ENCODE data around the gene MTCL1. TPM values are rescaled to one million over a fixed set of nuclear protein-coding genes. Genes with fewer than 3 reads are reported as not detected.

MTCL1 gene
- total RNA-seq, 2 donors from 2014 or later, result 15.3 to 27.7 TPM

DNA sequence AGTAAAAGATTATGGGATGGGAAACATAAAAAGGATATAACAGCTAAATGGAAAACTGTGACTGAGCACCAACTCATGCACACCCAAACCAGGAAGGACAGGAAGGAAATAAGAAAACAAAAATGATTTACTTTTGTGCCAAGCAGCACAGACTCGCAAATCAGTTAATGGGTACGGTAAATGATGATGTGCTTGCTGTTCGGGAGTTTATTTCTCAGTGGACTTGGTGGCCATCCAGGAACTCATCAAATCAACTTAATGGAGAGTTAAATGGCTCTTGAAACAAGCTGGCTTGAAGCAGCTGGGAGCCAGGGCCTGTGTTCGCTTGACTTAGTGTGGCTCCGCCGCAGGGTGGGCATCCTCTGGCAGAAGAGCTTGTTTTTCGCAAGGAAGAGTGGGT, 36.2 kb downstream of the MTCL1 start:
- TF ChIP-seq, protein P1, sequence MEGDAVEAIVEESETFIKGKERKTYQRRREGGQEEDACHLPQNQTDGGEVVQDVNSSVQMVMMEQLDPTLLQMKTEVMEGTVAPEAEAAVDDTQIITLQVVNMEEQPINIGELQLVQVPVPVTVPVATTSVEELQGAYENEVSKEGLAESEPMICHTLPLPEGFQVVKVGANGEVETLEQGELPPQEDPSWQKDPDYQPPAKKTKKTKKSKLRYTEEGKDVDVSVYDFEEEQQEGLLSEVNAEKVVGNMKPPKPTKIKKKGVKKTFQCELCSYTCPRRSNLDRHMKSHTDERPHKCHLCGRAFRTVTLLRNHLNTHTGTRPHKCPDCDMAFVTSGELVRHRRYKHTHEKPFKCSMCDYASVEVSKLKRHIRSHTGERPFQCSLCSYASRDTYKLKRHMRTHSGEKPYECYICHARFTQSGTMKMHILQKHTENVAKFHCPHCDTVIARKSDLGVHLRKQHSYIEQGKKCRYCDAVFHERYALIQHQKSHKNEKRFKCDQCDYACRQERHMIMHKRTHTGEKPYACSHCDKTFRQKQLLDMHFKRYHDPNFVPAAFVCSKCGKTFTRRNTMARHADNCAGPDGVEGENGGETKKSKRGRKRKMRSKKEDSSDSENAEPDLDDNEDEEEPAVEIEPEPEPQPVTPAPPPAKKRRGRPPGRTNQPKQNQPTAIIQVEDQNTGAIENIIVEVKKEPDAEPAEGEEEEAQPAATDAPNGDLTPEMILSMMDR (IDR thresholded peaks at IDR 0.05), result no peak
- TF ChIP-seq POLR2A (IDR thresholded peaks at IDR 0.05), result no peak
- intact Hi-C loops (cut with DNase I), result no loop called here
- 80 to 82% methylated on average over 7 of the region's 7 CpGs for WGBS, 2 donors
- Histone ChIP-seq H3K4me1 (peaks cover 8% of the 10 kb centered on the region), H3K36me3 (replicated peaks in 1 of 2; ENCODE audit: insufficient read depth in 1 of 2, low read depth in 2 of 2) (no peaks in the 10 kb centered on the region), H3K9me3 (no peaks in the 10 kb centered on the region), H3K27me3 (no peaks in the 10 kb centered on the region), H3K27ac (no peak overlapping the region), H3K4me3 (no peak overlapping the region)
- ATAC-seq (no peak), DNase-seq (no peak)

GRCh38 chr18:8742387-8743361, 37.3 kb downstream of the MTCL1 start:
- intact Hi-C loops (cut with DNase I), result no loop called here
- no peak for TF ChIP-seq POLR2A (IDR thresholded peaks at IDR 0.05)
- TF ChIP-seq, protein P1 (IDR thresholded peaks at IDR 0.05), result no peak
- peaks cover 8% of the 10 kb centered on the region for H3K4me1 ChIP-seq
- 90 to 93% methylated on average over 6 of the region's 6 CpGs for WGBS, 2 donors
- no peak overlapping the region for H3K27ac ChIP-seq
- H3K9me3 ChIP-seq, result no peaks in the 10 kb centered on the region
- no peak for DNase-seq
- no peak overlapping the region for H3K4me3 ChIP-seq
- ATAC-seq, result no peak
- H3K27me3 ChIP-seq, result no peaks in the 10 kb centered on the region
- H3K36me3 ChIP-seq (replicated peaks in 1 of 2; ENCODE audit: insufficient read depth in 1 of 2, low read depth in 2 of 2), result no peaks in the 10 kb centered on the region

DNA sequence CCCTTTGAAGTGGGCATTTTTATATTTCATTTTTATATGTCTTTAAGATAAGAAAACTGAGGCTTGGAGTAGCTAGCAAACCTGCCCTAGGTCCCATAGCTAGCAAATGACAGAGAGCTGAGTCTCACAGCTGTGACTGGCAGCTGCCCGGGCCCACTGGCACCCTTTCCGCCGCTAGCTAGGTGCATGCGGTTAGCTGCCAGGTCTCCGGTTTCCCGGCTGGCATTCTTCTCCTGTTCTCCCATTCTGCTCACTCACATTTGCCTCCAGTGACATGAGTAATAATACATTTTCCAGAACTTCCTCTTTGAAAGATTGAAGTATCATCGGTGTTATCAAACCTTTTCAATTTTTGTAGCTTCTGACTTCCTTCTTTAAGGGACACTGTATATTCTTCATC, 38.7 kb downstream of the MTCL1 start:
- WGBS, 2 donors, result 71 to 73% methylated on average over 7 of the region's 7 CpGs
- Histone ChIP-seq H3K9me3 (no peaks in the 10 kb centered on the region), H3K27me3 (no peaks in the 10 kb centered on the region), H3K27ac (no peak overlapping the region), H3K4me1 (peaks cover 8% of the 10 kb centered on the region), H3K4me3 (no peak overlapping the region), H3K36me3 (replicated peaks in 1 of 2; ENCODE audit: insufficient read depth in 1 of 2, low read depth in 2 of 2) (no peaks in the 10 kb centered on the region)
- no peak for TF ChIP-seq POLR2A (IDR thresholded peaks at IDR 0.05)
- TF ChIP-seq, protein P1 (IDR thresholded peaks at IDR 0.05), result no peak
- intact Hi-C loops (cut with DNase I), result no loop called here
- ATAC-seq (no peak), DNase-seq (no peak)

GRCh38 chr18:8744656-8745055, 39.3 kb downstream of the MTCL1 start:
- intact Hi-C loops (cut with DNase I), result no loop called here
- no peak overlapping the region for H3K4me3 ChIP-seq
- no peak for TF ChIP-seq POLR2A (IDR thresholded peaks at IDR 0.05)
- TF ChIP-seq, protein P1 (IDR thresholded peaks at IDR 0.05), result no peak
- no peaks in the 10 kb centered on the region for H3K9me3 ChIP-seq
- DNase-seq (no peak), ATAC-seq (no peak)
- WGBS, 2 donors, result 84 to 87% methylated on average over 4 of the region's 4 CpGs
- H3K36me3 ChIP-seq (replicated peaks in 1 of 2; ENCODE audit: insufficient read depth in 1 of 2, low read depth in 2 of 2), result no peaks in the 10 kb centered on the region
- no peaks in the 10 kb centered on the region for H3K27me3 ChIP-seq
- no peak overlapping the region for H3K27ac ChIP-seq
- H3K4me1 ChIP-seq, result peaks cover 8% of the 10 kb centered on the region
